Stimulated activated naive CD8-positive, alpha-beta T cell treated with anti-CD3 and anti-CD28 coated beads, Interleukin-15, Interleukin-2, amounts not matched to agents 100 U/mL and 50 U/mL, for 24 hours (primary cell): Measurements from ENCODE around the gene CCL28.
"Not testable (repeated sequence)": the region's sequence is repeated elsewhere in the genome, so short reads cannot be mapped to it uniquely, and the experiment has no call there.

Experiments
- ATAC-seq: fragments of 150-1000 bp; cut with Tn5 transposase; one replicate; pipeline ENCODE4 v1.10.0; 2021
- DNase-seq: peaks from one replicate; pipeline ENCODE4 v3.0.0; 2021

CCL28 gene

GRCh38 chr5:43409809-43410271 is 2.4 kb downstream of the CCL28 start:
- no peak for DNase-seq
- no peak for ATAC-seq

GRCh38 chr5:43402524-43403066 is 9.6 kb downstream of the CCL28 start:
- not testable (repeated sequence) for DNase-seq, ATAC-seq

- ATAC-seq (no peak), DNase-seq (no peak)
Observed at GRCh38 chr5:43401827-43402226, 10.4 kb downstream of the CCL28 start.

- ATAC-seq, result no peak
- no peak for DNase-seq
Observed at GRCh38 chr5:43400082-43400481, 12.1 kb downstream of the CCL28 start.

GRCh38 chr5:43396762-43397304 is 15.4 kb downstream of the CCL28 start:
- peak; percentile 76 for DNase-seq

GRCh38 chr5:43390471-43390870 is 21.7 kb downstream of the CCL28 start:
- no peak for DNase-seq

More at GRCh38 chr5:43396762-43397304, 15.4 kb downstream of the CCL28 start:
- peak; percentile 99 for ATAC-seq

GRCh38 chr5:43389679-43390329 is 22.4 kb downstream of the CCL28 start:
- ATAC-seq (peak; percentile 73), DNase-seq (peak; percentile 49)

More at GRCh38 chr5:43390471-43390870, 21.7 kb downstream of the CCL28 start:
- no peak for ATAC-seq

GRCh38 chr5:43386960-43387362 is 25.2 kb downstream of the CCL28 start:
- ATAC-seq, result no peak
- DNase-seq, result no peak

- ATAC-seq (no peak), DNase-seq (no peak)
Observed at GRCh38 chr5:43376496-43377140, 35.6 kb downstream of the CCL28 start.

- DNase-seq, result no peak
- ATAC-seq, result no peak
Observed at GRCh38 chr5:43371821-43372220, 40.4 kb downstream of the CCL28 start.

- no peak for ATAC-seq
- DNase-seq, result no peak
Observed at GRCh38 chr5:43370352-43370751, 41.8 kb downstream of the CCL28 start.

GRCh38 chr5:43369651-43370050 is 42.5 kb downstream of the CCL28 start:
- ATAC-seq, result no peak
- no peak for DNase-seq

- no peak for ATAC-seq
- DNase-seq, result no peak
Observed at GRCh38 chr5:43367909-43368669, 44.1 kb downstream of the CCL28 start.

GRCh38 chr5:43367453-43367852 is 44.7 kb downstream of the CCL28 start:
- DNase-seq, result no peak

GRCh38 chr5:43366680-43367246 is 45.4 kb downstream of the CCL28 start:
- not testable (repeated sequence) for ATAC-seq, DNase-seq

More at GRCh38 chr5:43367453-43367852, 44.7 kb downstream of the CCL28 start:
- ATAC-seq, result no peak

- ATAC-seq, result not testable (repeated sequence)
Observed at GRCh38 chr5:43365155-43365554, 47.0 kb downstream of the CCL28 start.

GRCh38 chr5:43363445-43364152 is 48.6 kb downstream of the CCL28 start:
- ATAC-seq (no peak), DNase-seq (no peak)

More at GRCh38 chr5:43365155-43365554, 47.0 kb downstream of the CCL28 start:
- not testable (repeated sequence) for DNase-seq

GRCh38 chr5:43362725-43363435 is 49.3 kb downstream of the CCL28 start:
- DNase-seq (no peak), ATAC-seq (no peak)

GRCh38 chr5:43358726-43359125 is 53.5 kb downstream of the CCL28 start:
- ATAC-seq, result no peak

GRCh38 chr5:43358301-43358700 is 53.9 kb downstream of the CCL28 start:
- no peak for DNase-seq
- ATAC-seq, result no peak

More at GRCh38 chr5:43358726-43359125, 53.5 kb downstream of the CCL28 start:
- no peak for DNase-seq
